Colonic mucosa (tissue), 4 donors: ENCODE results near the gene ANO1. TPM values are rescaled to one million over a fixed set of nuclear protein-coding genes. Genes with fewer than 3 reads are reported as not detected.

Experiments used
- DNase-seq: peaks from one replicate; pipeline ENCODE4 v3.0.0-alpha.2; 2020
- H3K27ac ChIP-seq: fragments of 200-600 bp; one replicate; pipeline ENCODE4 v1.8.0; 2021
- H3K27me3 ChIP-seq: fragments of 200-600 bp; one replicate; pipeline ENCODE4 v1.8.0; 2021
- H3K36me3 ChIP-seq: fragments of 200-600 bp; one replicate; pipeline ENCODE4 v1.8.0; 2021
- H3K4me1 ChIP-seq: fragments of 200-600 bp; one replicate; pipeline ENCODE4 v1.8.0; 2021; ENCODE audit warnings: mild to moderate bottlenecking
- H3K4me3 ChIP-seq: fragments of 200-600 bp; one replicate; pipeline ENCODE4 v1.8.0; 2021
- H3K9ac ChIP-seq, 2 donors: one replicate each; pipeline ENCODE4 v1.7.0; 2013; ENCODE audit warnings: control low read depth in 2 of 2, low read depth in 2 of 2, low read length in 2 of 2
- H3K9me3 ChIP-seq: fragments of 200-600 bp; one replicate; pipeline ENCODE4 v1.8.0; 2021
- intact Hi-C: fragments of 100-400 bp; cut with DNase I; formaldehyde crosslinking; loops from one replicate; pipeline ENCODE4 v1.14.1; 2022
- total RNA-seq, 2 donors: library from RNA; stranded (reverse); fragmentation: NEBNext Ultra II Directional in 1 of 2; extraction: Animal tissue kit (Norgen Biotek cat#: 25700) in 1 of 2; gene quantifications; one replicate each; pipeline ENCODE4 v1.2.1, GENCODE V29; 2021
- TF ChIP-seq, protein P1 (sequence below): fragments of 200-600 bp; IDR thresholded peaks from one replicate; pipeline ENCODE4 v1.8.0; 2022; ENCODE audit warnings: antibody characterized with exemption, mild to moderate bottlenecking
- donor health status: healthy.
- donor health status: DM: no; HTN: no; CAD: no.
- donor health status: DM: no; HTN: no; CAD: no.

The ANO1 gene
- total RNA-seq, 2 donors from 2014 or later = 8.3 to 16.4 TPM

DNA sequence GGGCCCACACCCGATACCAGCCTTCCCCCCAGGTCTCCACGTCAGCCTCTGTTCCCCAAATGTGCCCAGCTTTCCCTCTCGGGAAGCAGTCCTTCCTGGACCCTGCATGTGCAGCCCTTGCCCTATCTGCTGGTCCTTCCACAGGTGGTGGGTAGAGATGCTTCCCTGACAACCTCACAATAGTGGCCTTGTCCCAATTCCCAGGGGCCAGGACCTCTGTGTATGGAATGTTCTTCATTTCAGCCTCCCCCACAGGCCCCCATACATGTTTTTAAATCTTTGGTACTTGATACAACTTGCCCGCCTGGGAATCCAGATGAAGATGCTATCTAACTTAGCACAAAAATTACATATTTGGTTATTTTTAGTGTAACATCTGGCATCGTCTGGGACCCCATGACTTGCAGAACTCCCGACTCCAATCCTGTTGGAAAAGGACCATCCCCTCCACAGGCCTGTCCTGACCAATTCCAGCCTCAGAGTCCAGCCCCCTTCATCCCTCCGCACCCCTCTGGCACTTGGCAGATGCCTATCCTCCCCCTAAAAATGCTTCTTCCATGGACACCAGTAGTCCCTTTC lies 39.5 kb downstream of the ANO1 start:
- no peaks in the 10 kb centered on the region for H3K9me3 ChIP-seq
- H3K9ac ChIP-seq = no peak overlapping the region
- TF ChIP-seq, protein P1, sequence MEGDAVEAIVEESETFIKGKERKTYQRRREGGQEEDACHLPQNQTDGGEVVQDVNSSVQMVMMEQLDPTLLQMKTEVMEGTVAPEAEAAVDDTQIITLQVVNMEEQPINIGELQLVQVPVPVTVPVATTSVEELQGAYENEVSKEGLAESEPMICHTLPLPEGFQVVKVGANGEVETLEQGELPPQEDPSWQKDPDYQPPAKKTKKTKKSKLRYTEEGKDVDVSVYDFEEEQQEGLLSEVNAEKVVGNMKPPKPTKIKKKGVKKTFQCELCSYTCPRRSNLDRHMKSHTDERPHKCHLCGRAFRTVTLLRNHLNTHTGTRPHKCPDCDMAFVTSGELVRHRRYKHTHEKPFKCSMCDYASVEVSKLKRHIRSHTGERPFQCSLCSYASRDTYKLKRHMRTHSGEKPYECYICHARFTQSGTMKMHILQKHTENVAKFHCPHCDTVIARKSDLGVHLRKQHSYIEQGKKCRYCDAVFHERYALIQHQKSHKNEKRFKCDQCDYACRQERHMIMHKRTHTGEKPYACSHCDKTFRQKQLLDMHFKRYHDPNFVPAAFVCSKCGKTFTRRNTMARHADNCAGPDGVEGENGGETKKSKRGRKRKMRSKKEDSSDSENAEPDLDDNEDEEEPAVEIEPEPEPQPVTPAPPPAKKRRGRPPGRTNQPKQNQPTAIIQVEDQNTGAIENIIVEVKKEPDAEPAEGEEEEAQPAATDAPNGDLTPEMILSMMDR = no peak
- H3K4me1 ChIP-seq = no peaks in the 10 kb centered on the region
- no peak overlapping the region for H3K27ac ChIP-seq
- no peaks in the 10 kb centered on the region for H3K27me3 ChIP-seq
- no peak overlapping the region for H3K4me3 ChIP-seq
- intact Hi-C loops = no loop called here
- no peaks in the 10 kb centered on the region for H3K36me3 ChIP-seq
- no peak for DNase-seq

DNA sequence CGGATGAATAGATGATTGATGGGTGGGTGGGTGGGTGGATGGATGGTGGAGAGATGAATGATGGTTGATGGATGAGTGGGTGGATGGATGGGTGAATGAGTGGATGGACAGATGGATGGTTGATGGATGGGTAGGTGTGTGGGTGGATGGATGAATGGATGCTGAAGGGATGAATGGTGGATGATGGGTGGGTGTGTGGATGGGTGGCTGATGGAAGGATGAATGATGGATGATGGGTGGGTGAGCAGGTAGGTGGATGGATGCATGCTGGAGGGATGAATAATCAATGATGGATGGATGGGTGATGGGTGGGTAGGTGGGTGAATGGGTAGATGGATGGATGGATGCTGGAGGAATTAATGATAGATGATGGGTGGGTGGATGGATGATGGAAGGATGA lies 40.5 kb downstream of the ANO1 start:
- H3K4me3 ChIP-seq = no peak overlapping the region
- TF ChIP-seq, protein P1 = no peak
- no peak for DNase-seq

DNA sequence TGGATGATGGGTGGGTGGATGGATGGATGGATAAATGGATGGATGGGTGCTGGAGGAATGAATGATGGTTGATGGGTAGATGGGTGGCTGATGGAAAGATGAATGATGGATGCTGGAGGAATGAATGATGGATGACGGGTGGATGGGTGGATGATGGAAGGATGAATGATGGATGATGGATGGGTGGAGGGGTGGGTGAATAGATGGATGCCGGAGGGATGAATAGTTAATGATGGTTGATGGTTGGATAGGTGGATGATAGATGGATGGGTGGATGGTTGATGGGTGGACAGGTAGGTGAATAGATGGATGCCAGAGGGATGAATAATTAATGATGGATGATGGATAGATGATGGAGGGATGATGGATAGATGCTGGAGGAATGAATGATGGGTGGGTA lies 41.4 kb downstream of the ANO1 start:
- DNase-seq = no peak
- Histone ChIP-seq H3K36me3 (no peaks in the 10 kb centered on the region), H3K4me3 (no peak overlapping the region), H3K9me3 (no peaks in the 10 kb centered on the region), H3K9ac (no peak overlapping the region), H3K27ac (no peak overlapping the region), H3K4me1 (no peaks in the 10 kb centered on the region), H3K27me3 (no peaks in the 10 kb centered on the region)
- intact Hi-C loops = no loop called here
- TF ChIP-seq, protein P1 = no peak

More for the DNA sequence above, 40.5 kb downstream of the ANO1 start:
- H3K4me1 ChIP-seq = no peaks in the 10 kb centered on the region
- no peaks in the 10 kb centered on the region for H3K9me3 ChIP-seq
- H3K27ac ChIP-seq = no peak overlapping the region
- no peaks in the 10 kb centered on the region for H3K36me3 ChIP-seq
- intact Hi-C loops = no loop called here
- H3K9ac ChIP-seq = no peak overlapping the region
- H3K27me3 ChIP-seq = no peaks in the 10 kb centered on the region

DNA sequence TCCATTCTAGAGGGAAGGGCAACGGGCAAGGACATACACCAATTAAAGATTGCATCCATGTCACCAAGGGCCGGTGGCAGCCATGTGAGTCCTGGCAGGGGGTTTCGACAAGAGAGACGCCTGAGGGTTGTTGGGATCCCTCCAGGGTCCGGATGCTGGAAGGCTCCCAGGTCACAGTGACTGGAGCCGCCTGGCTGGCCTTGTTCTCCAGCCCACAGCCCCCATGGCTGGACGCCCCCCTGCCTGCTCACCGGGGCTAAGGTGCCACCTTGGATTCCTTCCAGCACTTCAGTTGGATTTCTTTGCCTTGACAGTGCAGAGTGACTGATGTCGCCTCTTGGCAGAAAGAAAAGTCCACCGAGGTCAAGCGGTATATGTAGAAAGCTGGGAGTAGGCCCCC lies 42.6 kb downstream of the ANO1 start:
- intact Hi-C loops = no loop called here
- H3K27ac ChIP-seq = no peak overlapping the region

DNA sequence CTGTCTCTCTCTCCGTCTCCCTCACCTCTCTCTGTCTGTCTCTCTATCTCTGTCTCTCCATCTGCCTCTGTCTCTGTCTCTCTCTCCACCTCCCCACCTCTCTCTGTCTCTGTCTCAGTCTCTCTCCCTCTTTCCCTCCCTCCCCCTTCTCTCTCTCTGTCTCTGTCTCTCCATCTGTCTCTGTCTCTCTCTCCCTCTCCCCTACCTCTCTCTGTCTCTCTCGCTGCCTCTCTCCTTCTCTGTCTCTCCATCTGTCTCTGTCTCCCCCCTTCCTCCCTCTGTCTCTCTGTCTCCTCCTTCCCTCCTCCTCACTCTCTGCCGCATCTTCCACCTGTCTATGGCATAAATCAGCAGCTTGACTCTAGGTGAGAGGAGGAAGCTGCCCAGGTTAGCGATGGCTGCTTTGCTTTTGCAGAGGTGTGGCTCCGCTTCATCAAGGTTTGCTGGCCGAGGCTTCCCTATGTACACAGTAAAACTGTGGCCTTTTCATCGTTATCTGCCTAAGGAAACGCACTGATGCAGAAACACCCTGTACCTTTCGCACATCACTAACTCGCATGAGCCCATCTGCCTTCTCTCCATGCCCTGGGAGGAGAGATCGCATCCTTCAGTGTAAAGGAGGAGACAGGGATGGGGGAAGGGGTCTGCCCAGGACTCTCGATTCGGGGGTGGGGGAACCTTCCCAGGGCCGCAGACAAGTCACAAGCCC lies 44.5 kb downstream of the ANO1 start:
- Histone ChIP-seq H3K27ac (no peak overlapping the region), H3K27me3 (no peaks in the 10 kb centered on the region), H3K36me3 (no peaks in the 10 kb centered on the region), H3K9me3 (no peaks in the 10 kb centered on the region), H3K4me3 (no peak overlapping the region), H3K9ac (no peak overlapping the region), H3K4me1 (no peaks in the 10 kb centered on the region)
- no peak for DNase-seq
- TF ChIP-seq, protein P1 = no peak
- intact Hi-C loops = no loop called here

More for the DNA sequence above, 42.6 kb downstream of the ANO1 start:
- Histone ChIP-seq H3K9me3 (no peaks in the 10 kb centered on the region), H3K4me3 (no peak overlapping the region), H3K4me1 (no peaks in the 10 kb centered on the region), H3K9ac (no peak overlapping the region), H3K27me3 (no peaks in the 10 kb centered on the region), H3K36me3 (no peaks in the 10 kb centered on the region)
- TF ChIP-seq, protein P1 = no peak
- no peak for DNase-seq
